ENCODE data around the gene TIAM1.

DNA sequence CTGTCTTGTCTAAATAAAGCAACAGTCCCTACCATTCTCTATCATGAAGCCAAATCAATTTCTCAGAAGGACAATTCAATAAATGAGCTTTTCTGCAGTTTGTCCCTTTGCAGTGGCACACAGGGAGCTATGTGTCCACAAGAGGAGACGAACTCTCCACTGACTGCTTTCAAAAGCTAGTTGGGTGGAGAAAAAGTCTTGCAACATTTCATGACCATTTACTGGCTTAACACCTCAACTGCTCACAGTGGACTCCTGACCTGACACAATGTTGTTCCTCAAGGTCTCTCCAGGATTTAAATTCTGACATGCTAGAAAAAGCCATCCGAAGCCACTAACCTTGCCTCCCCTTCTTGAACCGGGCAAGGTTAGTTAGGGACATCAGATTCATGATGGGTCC, 111.7 kb downstream of the TIAM1 start:
- no peak for TF ChIP-seq POLR2A (IDR thresholded peaks at IDR 0.05)
- TF ChIP-seq, protein P1, sequence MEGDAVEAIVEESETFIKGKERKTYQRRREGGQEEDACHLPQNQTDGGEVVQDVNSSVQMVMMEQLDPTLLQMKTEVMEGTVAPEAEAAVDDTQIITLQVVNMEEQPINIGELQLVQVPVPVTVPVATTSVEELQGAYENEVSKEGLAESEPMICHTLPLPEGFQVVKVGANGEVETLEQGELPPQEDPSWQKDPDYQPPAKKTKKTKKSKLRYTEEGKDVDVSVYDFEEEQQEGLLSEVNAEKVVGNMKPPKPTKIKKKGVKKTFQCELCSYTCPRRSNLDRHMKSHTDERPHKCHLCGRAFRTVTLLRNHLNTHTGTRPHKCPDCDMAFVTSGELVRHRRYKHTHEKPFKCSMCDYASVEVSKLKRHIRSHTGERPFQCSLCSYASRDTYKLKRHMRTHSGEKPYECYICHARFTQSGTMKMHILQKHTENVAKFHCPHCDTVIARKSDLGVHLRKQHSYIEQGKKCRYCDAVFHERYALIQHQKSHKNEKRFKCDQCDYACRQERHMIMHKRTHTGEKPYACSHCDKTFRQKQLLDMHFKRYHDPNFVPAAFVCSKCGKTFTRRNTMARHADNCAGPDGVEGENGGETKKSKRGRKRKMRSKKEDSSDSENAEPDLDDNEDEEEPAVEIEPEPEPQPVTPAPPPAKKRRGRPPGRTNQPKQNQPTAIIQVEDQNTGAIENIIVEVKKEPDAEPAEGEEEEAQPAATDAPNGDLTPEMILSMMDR (IDR thresholded peaks at IDR 0.05): no peak

Measured in lower leg skin (tissue), 3 donors.